Heart left ventricle (tissue), 16 donors: ENCODE measurements around the gene RUNX1. TPM values are rescaled to one million over a fixed set of nuclear protein-coding genes. Genes with fewer than 3 reads are reported as not detected.
A peak's percentile ranks its signal among the peaks of the same experiment; 100 is the strongest.

Experiments used
- ATAC-seq, 4 donors: fragments of 200-7000 bp; cut with Tn5 transposase; one replicate each; pipeline ENCODE4 v1.9.1; 2020 to 2022; ENCODE audit warnings: moderate library complexity in 4 of 4, mild to moderate bottlenecking in 3 of 4, moderate number of reproducible peaks in 1 of 4
- DNase-seq, 5 donors: peaks; one replicate each; pipeline ENCODE4 v3.0.0-alpha.2; 2020
- H3K27ac ChIP-seq, 12 donors: fragments of 200-600 bp; sonication (generic) in 4 of 12; one replicate each; pipeline versions ENCODE4 v1.5.0 to v1.8.0; 2016 to 2022; ENCODE audit warnings: mild to moderate bottlenecking in 2 of 12
- H3K27me3 ChIP-seq, 9 donors: fragments of 200-600 bp; sonication (generic) in 2 of 9; one replicate each; pipeline versions ENCODE4 v1.5.1 to v1.8.0; 2016 to 2022; ENCODE audit warnings: mild to moderate bottlenecking in 3 of 9
- H3K36me3 ChIP-seq, 9 donors: fragments of 200-600 bp; sonication (generic) in 2 of 9; one replicate each; pipeline versions ENCODE4 v1.5.0 to v1.8.0; 2018 to 2022; ENCODE audit warnings: mild to moderate bottlenecking in 2 of 9
- H3K4me1 ChIP-seq, 12 donors: fragments of 200-600 bp; sonication (generic) in 4 of 12; one replicate each; pipeline versions ENCODE4 v1.5.0 to v1.8.0; 2016 to 2022; ENCODE audit warnings: mild to moderate bottlenecking in 3 of 12
- H3K4me3 ChIP-seq, 12 donors: fragments of 200-600 bp; sonication (generic) in 4 of 12; one replicate each; pipeline versions ENCODE4 v1.5.0 to v1.8.0; 2017 to 2022; ENCODE audit warnings: mild to moderate bottlenecking in 9 of 12, moderate library complexity in 4 of 12
- H3K9me3 ChIP-seq, 12 donors: fragments of 200-600 bp; sonication (generic) in 4 of 12; one replicate each; pipeline versions ENCODE4 v1.5.0 to v1.8.0; 2016 to 2022; ENCODE audit warnings: mild to moderate bottlenecking in 1 of 12
- CTCF ChIP-seq, 12 donors: fragments of 200-600 bp; sonication (generic) in 4 of 12; IDR thresholded peaks; one replicate each; pipeline versions ENCODE4 v1.5.0 to v1.8.0; 2018 to 2022; ENCODE audit warnings: antibody characterized with exemption in 12 of 12, mild to moderate bottlenecking in 5 of 12
- POLR2A ChIP-seq, 2 donors: fragments of 450-650 bp; IDR thresholded peaks; one replicate each; pipeline ENCODE4 v1.6.1; 2017; ENCODE audit warnings: antibody characterized with exemption in 2 of 2, mild to moderate bottlenecking in 2 of 2, moderate library complexity in 2 of 2
- WGBS, 4 donors: extraction: QIAGEN DNeasy Blood & Tissue Kit in 2 of 4; methylation state at CpG; one replicate each; pipeline versions ENCODE4 v1.1.5 to v1.1.7; 2013 to 2018; 5-methylcytosine and 5-hydroxymethylcytosine counted together
- intact Hi-C, 10 donors: fragments of 100-400 bp; cut with DNase I; formaldehyde crosslinking; loops; one replicate each; pipeline versions ENCODE4 v1.11.1 to v1.14.2; 2022
- polyA plus RNA-seq, 2 donors: library from polyadenylated mRNA; stranded (reverse); fragments of 200-250 nt; gene quantifications; one replicate each; pipeline ENCODE4 v1.2.3, GENCODE V29; 2013
- total RNA-seq, 9 donors: library from RNA; depleted of rRNA in 2 of 9; stranded (reverse); fragments of >200 nt in 2 of 9; fragmentation: NEBNext Ultra II Directional in 3 of 9; extraction: Animal tissue kit (Norgen Biotek cat#: 25700) in 3 of 9; gene quantifications; one replicate each; pipeline versions ENCODE4 v1.1.0 to v1.2.4, GENCODE V29; 2016 to 2023
- donor health status: ischemic (EF 13 %, LVEDD 7.1; RV severe dilation, severe dysfunction).
- donor health status: healthy with polysubstance abuse.
- donor health status: DM: no; HTN: yes; CAD: no.
- donor health status: DM: no; HTN: no; CAD: no.
- donor health status: ischemic (EF 25% LVEDD 6.9; RV normal size, moderate dysfunction).
- donor health status: ischemic (EF 25% LVEDD 5.7; RV mildly dilated, moderate dysfunction).
- donor health status: healthy.
- donor health status: DM: yes; HTN: yes; CAD: no.
- donor health status: ischemic (EF 35%, LVEDD 5.7; RV mildly dilated, moderate dysfunction).
- donor health status: nonischemic (EF 11% LVEDD 7.7; RV severe dilation, severe dysfunction).
- donor health status: DM: yes; HTN: yes; CAD: no.
- donor health status: PGD.
- donor health status: ischemic (EF 29% LVEDD 5.4; RV normal size, mild dysfunction).
- donor health status: nonischemic (EF 23%, LVEDD 6.1; RV moderate dilation, normal function).

The RUNX1 gene
- total and polyA plus RNA-seq, 11 donors, result 0.61 to 54.5 (median 4.1) TPM

- H3K27ac ChIP-seq, result peak overlapping the region in 1 of 12 donors; percentile 28
- WGBS, 4 donors, result 54 to 74% (median 58%) methylated on average over 7 of the region's 7 CpGs
- DNase-seq, result no peak
- peaks cover 0 to 84% (median 0%) of the 10 kb centered on the region in 12 donors for H3K4me1 ChIP-seq
- H3K4me3 ChIP-seq, result no peak overlapping the region
- intact Hi-C loops, result no loop called here
- H3K27me3 ChIP-seq, result no peaks in the 10 kb centered on the region
- ATAC-seq, result peak in 1 of 4 donors; percentile 29
- peaks cover 0 to 28% (median 3%) of the 10 kb centered on the region in 12 donors for H3K9me3 ChIP-seq
- no peak for TF ChIP-seq POLR2A (IDR thresholded peaks at IDR 0.05)
- no peak for TF ChIP-seq CTCF (IDR thresholded peaks at IDR 0.05)
- peaks cover 0 to 51% (median 0%) of the 10 kb centered on the region in 9 donors for H3K36me3 ChIP-seq
Observed at GRCh38 chr21:34808569-34809204, 240.4 kb downstream of the RUNX1 start.

- H3K27me3 ChIP-seq, result no peaks in the 10 kb centered on the region
- DNase-seq (peak in 1 of 5 donors; percentile 41), ATAC-seq (peak in 3 of 4 donors; percentile 11 to 57 (median 42))
- peaks cover 0 to 46% (median 0%) of the 10 kb centered on the region in 9 donors for H3K36me3 ChIP-seq
- H3K4me3 ChIP-seq, result no peak overlapping the region
- peaks cover 0 to 28% (median 3%) of the 10 kb centered on the region in 12 donors for H3K9me3 ChIP-seq
- intact Hi-C loops, result no loop called here
- H3K27ac ChIP-seq, result peak overlapping the region in 2 of 12 donors; percentile 11 to 28
- H3K4me1 ChIP-seq, result peaks cover 0 to 89% (median 0%) of the 10 kb centered on the region in 12 donors
- TF ChIP-seq POLR2A (IDR thresholded peaks at IDR 0.05) (no peak), CTCF (IDR thresholded peaks at IDR 0.05) (no peak)
- 79 to 86% (median 81%) methylated on average over 14 to 15 of the region's 15 CpGs for WGBS, 4 donors
Observed at GRCh38 chr21:34807881-34808568, 241.1 kb downstream of the RUNX1 start.

- H3K4me3 ChIP-seq, result no peak overlapping the region
- H3K27ac ChIP-seq, result peak overlapping the region in 2 of 12 donors; percentile 11 to 28
- H3K36me3 ChIP-seq, result peaks cover 0 to 51% (median 0%) of the 10 kb centered on the region in 9 donors
- DNase-seq (no peak), ATAC-seq (peak in 3 of 4 donors; percentile 24 to 83 (median 80))
- no peaks in the 10 kb centered on the region for H3K27me3 ChIP-seq
- H3K4me1 ChIP-seq, result peaks cover 0 to 89% (median 0%) of the 10 kb centered on the region in 12 donors
- intact Hi-C loops, result no loop called here
- H3K9me3 ChIP-seq, result peaks cover 0 to 28% (median 3%) of the 10 kb centered on the region in 12 donors
- TF ChIP-seq CTCF (IDR thresholded peaks at IDR 0.05) (no peak), POLR2A (IDR thresholded peaks at IDR 0.05) (no peak)
- WGBS, 4 donors, result 70 to 83% (median 77%) methylated on average over 7 of the region's 7 CpGs
Observed at GRCh38 chr21:34807146-34807880, 241.8 kb downstream of the RUNX1 start.
